C4-2B (cell line): Measurements from ENCODE around the gene ATRX.
"Not testable (repeated sequence)": the region's sequence is repeated elsewhere in the genome, so short reads cannot be mapped to it uniquely, and the experiment has no call there.

Source experiments
- H3K27ac ChIP-seq: fragments of 450-650 bp; 2 replicates; pipeline ENCODE4 v1.5.1; 2017
- ZFX ChIP-seq: fragments of 450-650 bp; IDR thresholded peaks from 2 replicates; pipeline ENCODE4 v1.6.1; 2017
- TF ChIP-seq, protein P1 (sequence below): fragments of 450-650 bp; conservative IDR thresholded peaks from 2 replicates; pipeline ENCODE4 v1.5.1; 2017; ENCODE audit warnings: mild to moderate bottlenecking

Gene ATRX

DNA sequence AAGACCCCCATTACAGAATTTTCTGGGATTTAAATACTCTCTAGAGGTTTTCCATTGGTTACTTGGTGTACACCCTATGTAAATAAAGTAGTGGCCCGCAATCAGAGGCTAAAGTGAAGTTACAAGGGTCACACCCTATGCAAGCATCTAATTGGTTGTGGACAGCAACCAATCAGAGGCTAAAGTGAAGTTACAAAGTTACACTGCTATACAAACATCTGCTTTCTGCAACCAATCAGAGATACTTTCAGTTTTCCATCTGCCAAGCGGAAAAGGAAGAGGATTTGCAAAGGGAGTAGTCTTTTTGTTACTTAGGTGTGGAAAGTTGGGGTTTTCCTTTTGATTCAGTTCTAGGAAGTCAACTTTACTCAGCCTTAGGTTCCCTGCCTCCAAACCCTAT lies 2.0 kb upstream of the ATRX start:
- no peak for TF ChIP-seq ZFX
- TF ChIP-seq, protein P1, sequence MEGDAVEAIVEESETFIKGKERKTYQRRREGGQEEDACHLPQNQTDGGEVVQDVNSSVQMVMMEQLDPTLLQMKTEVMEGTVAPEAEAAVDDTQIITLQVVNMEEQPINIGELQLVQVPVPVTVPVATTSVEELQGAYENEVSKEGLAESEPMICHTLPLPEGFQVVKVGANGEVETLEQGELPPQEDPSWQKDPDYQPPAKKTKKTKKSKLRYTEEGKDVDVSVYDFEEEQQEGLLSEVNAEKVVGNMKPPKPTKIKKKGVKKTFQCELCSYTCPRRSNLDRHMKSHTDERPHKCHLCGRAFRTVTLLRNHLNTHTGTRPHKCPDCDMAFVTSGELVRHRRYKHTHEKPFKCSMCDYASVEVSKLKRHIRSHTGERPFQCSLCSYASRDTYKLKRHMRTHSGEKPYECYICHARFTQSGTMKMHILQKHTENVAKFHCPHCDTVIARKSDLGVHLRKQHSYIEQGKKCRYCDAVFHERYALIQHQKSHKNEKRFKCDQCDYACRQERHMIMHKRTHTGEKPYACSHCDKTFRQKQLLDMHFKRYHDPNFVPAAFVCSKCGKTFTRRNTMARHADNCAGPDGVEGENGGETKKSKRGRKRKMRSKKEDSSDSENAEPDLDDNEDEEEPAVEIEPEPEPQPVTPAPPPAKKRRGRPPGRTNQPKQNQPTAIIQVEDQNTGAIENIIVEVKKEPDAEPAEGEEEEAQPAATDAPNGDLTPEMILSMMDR: no peak
- H3K27ac ChIP-seq: no peak overlapping the region

DNA sequence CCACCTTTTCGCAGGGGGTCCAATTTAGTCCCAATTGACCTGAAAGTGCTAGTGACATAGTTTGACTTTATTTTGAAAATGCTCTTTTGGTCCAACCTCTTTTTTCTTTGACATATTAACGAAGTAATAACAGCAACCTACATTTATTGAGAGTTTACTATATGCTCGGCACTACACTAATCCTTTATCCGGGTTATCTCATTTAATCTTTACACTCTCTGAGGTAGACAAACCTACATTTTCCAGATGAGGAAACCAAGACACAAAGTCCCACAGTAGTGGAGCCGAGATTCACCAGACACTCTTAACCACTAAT lies 307 bp upstream of the ATRX start:
- TF ChIP-seq ZFX: no peak
- TF ChIP-seq, protein P1: no peak
- peak overlapping the region; percentile 88 for H3K27ac ChIP-seq

DNA sequence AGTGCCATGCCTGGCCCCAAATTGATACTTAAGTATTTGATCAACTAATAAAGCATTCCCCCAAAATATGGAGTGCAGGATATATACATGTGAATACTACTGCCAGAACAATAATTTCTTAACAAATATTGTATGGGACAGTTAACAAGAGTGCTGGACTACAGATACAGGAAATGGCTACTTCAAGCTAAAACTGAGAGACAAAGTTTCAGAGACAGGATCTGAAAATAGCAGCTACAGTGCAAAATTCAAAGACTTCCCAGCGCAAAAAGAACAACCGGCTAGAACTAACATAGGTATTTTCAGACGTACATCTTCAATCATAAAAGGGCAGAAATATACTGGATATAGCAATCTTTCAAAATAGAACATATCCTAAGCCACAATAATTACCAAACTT lies 6.3 kb downstream of the ATRX start:
- TF ChIP-seq, protein P1: no peak
- no peak for TF ChIP-seq ZFX
- no peak overlapping the region for H3K27ac ChIP-seq

DNA sequence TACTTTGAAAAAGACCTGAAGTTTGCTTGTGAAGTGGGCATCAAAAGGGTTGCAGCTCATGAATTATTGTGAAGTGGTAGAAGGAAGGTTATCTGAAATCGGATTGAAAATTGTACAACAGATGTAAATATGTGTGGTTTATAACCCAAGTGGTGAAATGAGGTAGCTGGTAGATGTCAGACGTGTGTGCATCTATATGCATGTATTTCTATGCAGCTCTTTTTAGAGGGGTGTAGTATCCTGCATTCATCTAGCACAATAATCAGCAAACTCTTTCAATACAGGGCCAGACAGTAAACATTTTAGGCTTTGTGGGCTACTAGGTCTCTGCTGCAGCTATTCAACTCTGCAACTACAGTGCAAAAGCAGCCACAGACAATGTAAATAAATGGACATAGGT lies 9.4 kb downstream of the ATRX start:
- TF ChIP-seq ZFX: no peak
- TF ChIP-seq, protein P1: no peak
- H3K27ac ChIP-seq: no peak overlapping the region

DNA sequence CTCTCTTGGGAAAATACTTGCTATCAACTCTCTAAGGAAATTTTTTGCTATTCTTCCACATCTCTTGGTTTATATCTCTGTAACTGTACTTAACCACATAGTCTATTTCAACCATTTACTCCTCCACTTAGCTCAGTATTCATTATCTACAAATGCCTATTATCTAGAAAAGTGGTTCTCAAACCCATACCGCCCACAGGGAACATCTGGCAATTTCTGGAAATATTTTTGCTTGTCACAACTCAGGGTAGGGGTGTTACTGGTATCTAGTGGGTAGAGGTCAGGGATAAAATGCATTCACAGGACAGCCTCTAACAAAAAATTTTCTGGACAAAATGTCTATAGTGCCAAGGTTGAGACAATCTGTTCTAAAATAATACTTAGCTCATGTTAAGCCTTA lies 14.4 kb downstream of the ATRX start:
- TF ChIP-seq ZFX: no peak
- TF ChIP-seq, protein P1: no peak
- H3K27ac ChIP-seq: no peak overlapping the region

DNA sequence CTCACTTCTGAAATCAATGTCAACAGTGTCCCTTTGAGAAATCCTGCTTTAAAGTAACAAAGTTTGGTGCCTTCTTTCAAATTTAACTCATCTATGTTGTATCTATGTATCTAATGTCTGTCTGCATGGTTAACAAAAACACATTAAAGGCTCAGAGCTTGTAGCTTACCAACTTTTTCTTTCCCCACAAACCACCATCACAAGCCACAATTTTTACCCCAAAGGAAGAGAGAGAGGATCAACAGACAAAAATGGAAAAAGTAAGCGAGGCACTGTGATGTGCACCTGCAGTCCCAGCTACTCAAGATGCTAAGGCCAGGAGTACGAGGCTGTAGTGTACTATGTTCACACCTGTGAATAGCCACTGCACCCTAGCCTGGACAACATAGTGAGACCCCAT lies 17.2 kb downstream of the ATRX start:
- no peak for TF ChIP-seq ZFX
- TF ChIP-seq, protein P1: no peak
- no peak overlapping the region for H3K27ac ChIP-seq

DNA sequence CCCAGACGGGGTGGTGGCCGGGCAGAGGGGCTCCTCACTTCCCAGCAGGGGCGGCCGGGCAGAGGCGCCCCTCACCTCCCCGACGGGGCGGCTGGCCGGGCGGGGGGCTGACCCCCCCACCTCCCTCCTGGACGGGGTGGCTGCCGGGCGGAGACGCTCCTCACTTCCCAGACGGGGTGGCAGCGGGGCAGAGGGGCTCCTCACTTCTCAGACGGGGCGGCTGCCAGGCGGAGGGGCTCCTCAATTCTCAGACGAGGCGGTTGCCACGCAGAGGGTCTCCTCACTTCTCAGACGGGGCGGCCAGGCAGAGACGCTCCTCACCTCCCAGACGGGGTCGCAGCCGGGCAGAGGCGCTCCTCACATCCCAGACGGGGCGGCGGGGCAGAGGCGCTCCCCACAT lies 19.8 kb downstream of the ATRX start:
- H3K27ac ChIP-seq: not testable (repeated sequence)

DNA sequence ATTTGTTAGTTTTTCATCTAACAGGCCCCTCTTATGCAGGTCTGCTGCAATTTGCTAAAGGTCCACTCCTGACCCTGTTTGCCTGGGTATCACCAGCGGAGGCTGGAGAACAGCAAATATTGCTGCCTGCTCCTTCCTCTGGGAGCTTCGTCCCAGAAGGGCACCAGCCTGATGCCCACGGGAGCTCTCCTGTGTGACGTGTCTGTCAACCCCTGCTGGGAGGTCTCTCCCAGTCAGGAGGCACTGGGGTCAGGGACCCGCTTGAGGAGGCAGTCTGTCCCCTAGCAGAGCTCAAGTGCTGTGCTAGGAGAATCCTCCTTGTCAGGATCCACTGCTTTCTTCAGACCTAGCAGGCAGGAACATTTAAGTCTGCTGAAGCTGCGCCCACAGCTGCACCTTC lies 30.5 kb downstream of the ATRX start:
- no peak overlapping the region for H3K27ac ChIP-seq
- TF ChIP-seq ZFX: no peak
- TF ChIP-seq, protein P1: no peak

DNA sequence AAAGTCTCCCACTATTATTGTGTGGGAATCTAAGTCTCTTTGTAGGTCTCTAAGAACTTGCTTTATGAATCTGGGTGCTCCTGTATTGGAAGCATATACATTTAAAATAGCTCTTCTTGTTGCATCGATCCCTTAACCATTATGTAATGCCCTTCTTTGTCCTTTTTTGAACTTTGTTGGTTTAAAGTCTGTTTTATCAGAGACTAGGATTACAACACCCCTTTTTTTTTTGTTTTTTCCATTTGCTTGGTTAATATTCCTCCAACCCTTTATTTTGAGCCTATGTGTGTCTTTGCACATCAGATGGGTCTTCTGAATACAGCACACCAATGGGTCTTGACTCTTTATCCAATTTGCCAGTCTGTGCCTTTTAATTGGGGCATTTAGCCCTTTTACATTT lies 32.1 kb downstream of the ATRX start:
- H3K27ac ChIP-seq: not testable (repeated sequence)
